WTC11 (cell line): ENCODE results near the gene GPC6.

Experiments used
- NFYB ChIP-seq: sonication (generic); formaldehyde crosslinking; conservative IDR thresholded peaks from 2 replicates; pipeline ENCODE4 v1.8.0; 2022; ENCODE audit warnings: low read depth, missing genetic modification reagents
- TP53 ChIP-seq: sonication (generic); formaldehyde crosslinking; IDR thresholded peaks from 2 replicates; pipeline ENCODE4 v1.8.1; 2023; ENCODE audit warnings: mild to moderate bottlenecking, missing genetic modification reagents
- ZNF138 ChIP-seq: sonication (generic); formaldehyde crosslinking; conservative IDR thresholded peaks from 2 replicates; pipeline ENCODE4 v1.8.1; 2022; ENCODE audit warnings: mild to moderate bottlenecking, moderate library complexity, missing genetic modification reagents
- TF ChIP-seq, protein P1 (sequence below): fragments of 200-600 bp; IDR thresholded peaks from 2 replicates; pipeline ENCODE4 v1.8.0; 2022; ENCODE audit warnings: antibody characterized with exemption

DNA sequence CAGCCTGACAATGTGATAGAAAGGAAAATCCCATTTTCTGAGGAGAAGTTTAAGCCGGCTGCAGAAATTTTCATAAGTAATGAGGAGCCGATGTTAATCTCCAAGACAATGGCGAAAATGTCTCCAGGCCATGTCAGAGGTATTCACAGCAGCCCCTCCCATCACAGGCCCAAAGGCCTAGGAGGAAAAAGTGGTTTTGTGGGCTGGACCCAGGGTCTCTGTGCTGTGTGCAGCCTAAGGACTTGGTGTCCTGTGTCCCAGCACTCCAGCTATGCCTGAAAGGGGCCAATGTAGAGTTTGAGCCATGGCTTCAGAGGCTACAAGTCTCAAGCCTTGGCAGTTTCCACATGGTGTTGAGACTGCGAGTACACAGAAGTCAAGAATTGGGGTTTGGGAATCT lies 32.9 kb upstream of the GPC6 start:
- TF ChIP-seq, protein P1, sequence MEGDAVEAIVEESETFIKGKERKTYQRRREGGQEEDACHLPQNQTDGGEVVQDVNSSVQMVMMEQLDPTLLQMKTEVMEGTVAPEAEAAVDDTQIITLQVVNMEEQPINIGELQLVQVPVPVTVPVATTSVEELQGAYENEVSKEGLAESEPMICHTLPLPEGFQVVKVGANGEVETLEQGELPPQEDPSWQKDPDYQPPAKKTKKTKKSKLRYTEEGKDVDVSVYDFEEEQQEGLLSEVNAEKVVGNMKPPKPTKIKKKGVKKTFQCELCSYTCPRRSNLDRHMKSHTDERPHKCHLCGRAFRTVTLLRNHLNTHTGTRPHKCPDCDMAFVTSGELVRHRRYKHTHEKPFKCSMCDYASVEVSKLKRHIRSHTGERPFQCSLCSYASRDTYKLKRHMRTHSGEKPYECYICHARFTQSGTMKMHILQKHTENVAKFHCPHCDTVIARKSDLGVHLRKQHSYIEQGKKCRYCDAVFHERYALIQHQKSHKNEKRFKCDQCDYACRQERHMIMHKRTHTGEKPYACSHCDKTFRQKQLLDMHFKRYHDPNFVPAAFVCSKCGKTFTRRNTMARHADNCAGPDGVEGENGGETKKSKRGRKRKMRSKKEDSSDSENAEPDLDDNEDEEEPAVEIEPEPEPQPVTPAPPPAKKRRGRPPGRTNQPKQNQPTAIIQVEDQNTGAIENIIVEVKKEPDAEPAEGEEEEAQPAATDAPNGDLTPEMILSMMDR = no peak
- TF ChIP-seq NFYB (CRISPR knock-in tag) (no peak), TP53 (CRISPR knock-in tag) (no peak), ZNF138 (CRISPR knock-in tag) (no peak)
